ENCODE results near the gene ARHGEF11.
A peak's percentile ranks its signal among the peaks of the same experiment; 100 is the strongest.
"Not testable (repeated sequence)": the region's sequence is repeated elsewhere in the genome, so short reads cannot be mapped to it uniquely, and the experiment has no call there.

Gene ARHGEF11

GRCh38 chr1:157069601-157070000, 24.1 kb upstream of the ARHGEF11 start:
- DNase-seq (ENCODE audit: extremely low spot score) = no peak
- CTCF ChIA-PET = interaction anchor here (0.8 to 0.9 kb wide), 2 partner anchors 20 to 179 kb away, joined by 3 read pairs; no protein-coding TSS in a partner anchor
- POLR2A ChIA-PET = interaction anchor here (2.0 kb wide), 1 partner anchor 12 kb away, joined by 4 read pairs; no protein-coding TSS in a partner anchor
- TF ChIP-seq FOXA1 (IDR thresholded peaks at IDR 0.05) (no peak), SUZ12 (IDR thresholded peaks at IDR 0.05) (no peak), SP1 (IDR thresholded peaks at IDR 0.05) (no peak), LEF1 (IDR thresholded peaks at IDR 0.05; ENCODE audit: borderline replicate concordance) (no peak), HDGF (IDR thresholded peaks at IDR 0.05; ENCODE audit: borderline replicate concordance) (no peak), ELF4 (IDR thresholded peaks at IDR 0.05) (no peak), FOXK2 (IDR thresholded peaks at IDR 0.05) (no peak), NFRKB (IDR thresholded peaks at IDR 0.05) (no peak), CTBP1 (IDR thresholded peaks at IDR 0.05; ENCODE audit: borderline replicate concordance) (no peak), FOXM1 (IDR thresholded peaks at IDR 0.05; ENCODE audit: borderline replicate concordance) (no peak), ARNT (IDR thresholded peaks at IDR 0.05) (no peak), TARDBP (IDR thresholded peaks at IDR 0.05) (no peak), PKNOX1 (IDR thresholded peaks at IDR 0.05) (no peak), L3MBTL2 (conservative IDR thresholded peaks at IDR 0.05) (no peak), BHLHE40 (IDR thresholded peaks at IDR 0.05; ENCODE audit: borderline replicate concordance) (no peak), ZNF384 (IDR thresholded peaks at IDR 0.05) (no peak)

GRCh38 chr1:157059241-157059640, 13.7 kb upstream of the ARHGEF11 start:
- CTCF ChIA-PET; POLR2A ChIA-PET; DNase-seq (ENCODE audit: extremely low spot score): not testable (repeated sequence)

- DNase-seq (ENCODE audit: extremely low spot score) = no peak
- CTCF ChIA-PET = no interaction called here
- POLR2A ChIA-PET = no interaction called here
- TF ChIP-seq CTBP1 (IDR thresholded peaks at IDR 0.05; ENCODE audit: borderline replicate concordance) (no peak), BHLHE40 (IDR thresholded peaks at IDR 0.05; ENCODE audit: borderline replicate concordance) (no peak), L3MBTL2 (conservative IDR thresholded peaks at IDR 0.05) (no peak), HDGF (IDR thresholded peaks at IDR 0.05; ENCODE audit: borderline replicate concordance) (no peak), SP1 (IDR thresholded peaks at IDR 0.05) (no peak), ELF4 (IDR thresholded peaks at IDR 0.05) (no peak), FOXK2 (IDR thresholded peaks at IDR 0.05) (no peak), ZNF384 (IDR thresholded peaks at IDR 0.05) (no peak), PKNOX1 (IDR thresholded peaks at IDR 0.05) (no peak), NFRKB (IDR thresholded peaks at IDR 0.05) (no peak), LEF1 (IDR thresholded peaks at IDR 0.05; ENCODE audit: borderline replicate concordance) (no peak)
Observed at GRCh38 chr1:157056269-157056668, 10.7 kb upstream of the ARHGEF11 start.

- POLR2A ChIA-PET; CTCF ChIA-PET; DNase-seq (ENCODE audit: extremely low spot score): not testable (repeated sequence)
Observed at GRCh38 chr1:157055729-157056128, 10.2 kb upstream of the ARHGEF11 start.

GRCh38 chr1:157050836-157051235, 5.3 kb upstream of the ARHGEF11 start:
- POLR2A ChIA-PET = no interaction called here
- TF ChIP-seq LEF1 (IDR thresholded peaks at IDR 0.05; ENCODE audit: borderline replicate concordance) (no peak), SUZ12 (IDR thresholded peaks at IDR 0.05) (no peak), BHLHE40 (IDR thresholded peaks at IDR 0.05; ENCODE audit: borderline replicate concordance) (no peak), ZNF384 (IDR thresholded peaks at IDR 0.05) (no peak), SP1 (IDR thresholded peaks at IDR 0.05) (no peak), ARNT (IDR thresholded peaks at IDR 0.05) (no peak), PKNOX1 (IDR thresholded peaks at IDR 0.05) (no peak)
- CTCF ChIA-PET = interaction anchor here (2.4 kb wide), 1 partner anchor 23 kb away, joined by 7 read pairs; no protein-coding TSS in a partner anchor
- no peak for DNase-seq (ENCODE audit: extremely low spot score)

- DNase-seq (ENCODE audit: extremely low spot score) = no peak
- ChIA-PET POLR2A (no interaction called here), CTCF (no interaction called here)
- no peak for TF ChIP-seq LEF1 (IDR thresholded peaks at IDR 0.05; ENCODE audit: borderline replicate concordance)
- no peak for TF ChIP-seq FOXA1 (IDR thresholded peaks at IDR 0.05)
- TF ChIP-seq SP1 (IDR thresholded peaks at IDR 0.05) = no peak
Observed at GRCh38 chr1:157047062-157047410, 1.5 kb upstream of the ARHGEF11 start.

GRCh38 chr1:157044326-157044725, 1.2 kb downstream of the ARHGEF11 start:
- no peak for DNase-seq (ENCODE audit: extremely low spot score)
- TF ChIP-seq L3MBTL2 (conservative IDR thresholded peaks at IDR 0.05) (no peak), PKNOX1 (IDR thresholded peaks at IDR 0.05) (no peak), HDGF (IDR thresholded peaks at IDR 0.05; ENCODE audit: borderline replicate concordance) (no peak), CTBP1 (IDR thresholded peaks at IDR 0.05; ENCODE audit: borderline replicate concordance) (no peak), ZNF384 (IDR thresholded peaks at IDR 0.05) (peak; percentile 71), LEF1 (IDR thresholded peaks at IDR 0.05; ENCODE audit: borderline replicate concordance) (no peak)
- ChIA-PET POLR2A (interaction anchor here (1.1 to 1.5 kb wide), 2 partner anchors 19 to 73 kb away, joined by 3 to 4 read pairs; no protein-coding TSS in a partner anchor), CTCF (interaction anchor here (0.6 to 0.9 kb wide), 3 partner anchors 10 to 462 kb away, joined by 3 read pairs; no protein-coding TSS in a partner anchor)
